IMR-90 (cell line): ENCODE results near the gene CLIC5. TPM values are rescaled to one million over a fixed set of nuclear protein-coding genes. Genes with fewer than 3 reads are reported as not detected.

Source experiments
- ATAC-seq: fragments of 200-7000 bp; cut with Tn5 transposase; 2 replicates; pipeline ENCODE4 v1.9.1; 2020; ENCODE audit warnings: low read depth, mild to moderate bottlenecking, moderate library complexity
- BruUV-seq: library from RNA; stranded (reverse); fragments of 400-500 nt; replicated peaks from 2 replicates; lab custom pipeline; 2021; lab: Mats Ljungman, UMichigan
- CTCF ChIA-PET: fragments of 300-600 bp; formaldehyde crosslinking; extraction: SDS; loops from one replicate; lab custom pipeline; 2021; ENCODE audit warnings: antibody characterized with exemption; lab: Yijun Ruan, JAX
- POLR2A ChIA-PET: fragments of 300-600 bp; sonication (Branson Sonifier 250); formaldehyde crosslinking; loops from one replicate; lab custom pipeline; 2022; ENCODE audit warnings: antibody characterized with exemption; ENCODE audit not compliant: unreplicated experiment; lab: Charles Lee
- DNase-seq: peaks from one replicate; pipeline ENCODE4 v3.0.0; 2013
- H2AFZ ChIP-seq: replicated peaks from 2 replicates; pipeline ENCODE3; 2013; ENCODE audit warnings: low read length, mild to moderate bottlenecking; ENCODE audit not compliant: poor library complexity
- H2AK5ac ChIP-seq: 2 replicates; pipeline ENCODE4 v1.6.1; 2013; ENCODE audit warnings: low read depth, low read length, inconsistent platforms
- H2AK9ac ChIP-seq: replicated peaks from 2 replicates; pipeline ENCODE3; 2013; ENCODE audit warnings: mild to moderate bottlenecking, low read depth, low read length, moderate library complexity; ENCODE audit not compliant: poor library complexity
- H2BK120ac ChIP-seq: 2 replicates; pipeline ENCODE4 v1.6.1; 2013; ENCODE audit warnings: low read depth, low read length, inconsistent platforms
- H2BK15ac ChIP-seq: 3 replicates; pipeline ENCODE4 v1.6.1; 2013; ENCODE audit warnings: low read depth, low read length, inconsistent platforms
- H2BK20ac ChIP-seq: 2 replicates; pipeline ENCODE4 v1.6.1; 2013; ENCODE audit warnings: low read depth, mild to moderate bottlenecking, inconsistent platforms, low read length, moderate library complexity
- H2BK5ac ChIP-seq: 2 replicates; pipeline ENCODE4 v1.6.1; 2013; ENCODE audit warnings: mild to moderate bottlenecking, low read depth, low read length, inconsistent platforms; ENCODE audit not compliant: poor library complexity, severe bottlenecking
- H3K14ac ChIP-seq: replicated peaks from 2 replicates; pipeline ENCODE4 v1.6.1; 2013; ENCODE audit warnings: low read depth, low read length, inconsistent platforms
- H3K18ac ChIP-seq: 2 replicates; pipeline ENCODE4 v1.6.1; 2013; ENCODE audit warnings: low read depth, low read length, control low read depth
- H3K23ac ChIP-seq: 2 replicates; pipeline ENCODE4 v1.6.1; 2013; ENCODE audit warnings: low read depth, low read length, inconsistent platforms
- H3K27ac ChIP-seq: 2 replicates; pipeline ENCODE4 v1.5.1; 2013; ENCODE audit warnings: mild to moderate bottlenecking, control low read depth, low read length; ENCODE audit not compliant: insufficient read depth
- H3K27me3 ChIP-seq: 2 replicates; pipeline ENCODE4 v1.6.1; 2013; ENCODE audit warnings: low read length; ENCODE audit not compliant: control insufficient read depth, insufficient read depth
- H3K36me3 ChIP-seq: 2 replicates; pipeline ENCODE4 v1.6.1; 2013; ENCODE audit warnings: low read length, mixed read lengths; ENCODE audit not compliant: control insufficient read depth, insufficient read depth
- H3K4ac ChIP-seq: 2 replicates; pipeline ENCODE4 v1.6.1; 2013; ENCODE audit warnings: low read depth, low read length, inconsistent platforms
- H3K4me1 ChIP-seq: 2 replicates; pipeline ENCODE4 v1.6.1; 2013; ENCODE audit warnings: low read length, mixed read lengths; ENCODE audit not compliant: control insufficient read depth, insufficient read depth
- H3K4me2 ChIP-seq: 2 replicates; pipeline ENCODE4 v1.6.1; 2013; ENCODE audit warnings: low read depth, mild to moderate bottlenecking, control low read depth, low read length, moderate library complexity
- H3K4me3 ChIP-seq: 2 replicates; pipeline ENCODE4 v1.5.1; 2013; ENCODE audit warnings: low read depth, mild to moderate bottlenecking, control low read depth, low read length, moderate library complexity; ENCODE audit not compliant: insufficient read depth
- H3K56ac ChIP-seq: 2 replicates; pipeline ENCODE4 v1.6.1; 2013; ENCODE audit warnings: low read length, inconsistent platforms; ENCODE audit not compliant: insufficient read depth; ENCODE audit errors: extremely low read depth
- H3K79me1 ChIP-seq, 2 experiments: 2 replicates each; pipeline ENCODE4 v1.6.1; 2013; ENCODE audit warnings: low read length in 2 of 2, inconsistent platforms in 1 of 2, low read depth in 1 of 2
- H3K9ac ChIP-seq: 2 replicates; pipeline ENCODE4 v1.6.1; 2013; ENCODE audit warnings: low read depth, low read length, control low read depth
- H3K9me1 ChIP-seq: 2 replicates; pipeline ENCODE4 v1.6.1; 2013; ENCODE audit warnings: low read length, inconsistent platforms; ENCODE audit not compliant: insufficient read depth
- H3K9me3 ChIP-seq: 2 replicates; pipeline ENCODE4 v1.6.1; 2013; ENCODE audit warnings: low read length; ENCODE audit not compliant: control insufficient read depth, insufficient read depth
- H4K20me1 ChIP-seq: 2 replicates; pipeline ENCODE4 v1.6.1; 2013; ENCODE audit warnings: low read length, inconsistent platforms; ENCODE audit not compliant: insufficient read depth
- H4K5ac ChIP-seq: 2 replicates; pipeline ENCODE4 v1.6.1; 2013; ENCODE audit warnings: mild to moderate bottlenecking, low read depth, low read length, control low read depth
- H4K8ac ChIP-seq, 2 experiments: 2 replicates each; pipeline ENCODE4 v1.6.1; 2013; ENCODE audit warnings: low read depth in 2 of 2, low read length in 2 of 2, control low read depth in 1 of 2, inconsistent platforms in 1 of 2
- H4K91ac ChIP-seq: 2 replicates; pipeline ENCODE4 v1.6.1; 2013; ENCODE audit warnings: low read depth, low read length, inconsistent platforms; ENCODE audit not compliant: insufficient read depth
- BHLHE40 ChIP-seq: fragments of 150-350 bp; IDR thresholded peaks from 2 replicates; pipeline ENCODE4 v1.6.1; 2016; ENCODE audit warnings: mild to moderate bottlenecking, low read depth, low read length
- ELK1 ChIP-seq: fragments of 150-350 bp; IDR thresholded peaks from 2 replicates; pipeline ENCODE4 v1.6.1; 2016; ENCODE audit warnings: low read depth, mild to moderate bottlenecking, low read length, moderate library complexity, borderline replicate concordance
- MAZ ChIP-seq: IDR thresholded peaks from 2 replicates; pipeline ENCODE4 v1.6.1; 2012; ENCODE audit warnings: low read depth, mild to moderate bottlenecking, low read length, improper control_type of control experiment, moderate library complexity, borderline replicate concordance
- MXI1 ChIP-seq: IDR thresholded peaks from 2 replicates; pipeline ENCODE4 v1.6.1; 2012; ENCODE audit warnings: low read depth, mild to moderate bottlenecking, low read length, moderate library complexity, borderline replicate concordance
- NFE2L2 ChIP-seq: fragments of 150-350 bp; IDR thresholded peaks from 2 replicates; pipeline ENCODE4 v1.6.1; 2016; ENCODE audit warnings: low read depth, mild to moderate bottlenecking, low read length
- POLR2A ChIP-seq: IDR thresholded peaks from 2 replicates; pipeline ENCODE4 v1.6.1; 2012; ENCODE audit warnings: mild to moderate bottlenecking, low read depth, low read length
- RAD21 ChIP-seq: IDR thresholded peaks from 2 replicates; pipeline ENCODE4 v1.6.1; 2012; ENCODE audit warnings: low read length, improper control_type of control experiment
- RFX5 ChIP-seq: IDR thresholded peaks from 2 replicates; pipeline ENCODE4 v1.8.0; 2012; ENCODE audit warnings: low read depth, mild to moderate bottlenecking, low read length, moderate library complexity
- SMC3 ChIP-seq: fragments of 150-350 bp; IDR thresholded peaks from 2 replicates; pipeline ENCODE4 v1.6.1; 2016; ENCODE audit warnings: low read depth, mild to moderate bottlenecking, antibody characterized with exemption, low read length, moderate library complexity
- USF2 ChIP-seq: fragments of 150-350 bp; IDR thresholded peaks from 2 replicates; pipeline ENCODE4 v1.6.1; 2017; ENCODE audit warnings: mild to moderate bottlenecking, antibody characterized with exemption, low read length, low read depth
- WGBS, 2 experiments: methylation state at CpG; one replicate each; pipeline versions ENCODE4 v1.1.5 to v1.1.7; 2013; ENCODE audit warnings: missing lambda C conversion rate in 2 of 2; ENCODE audit not compliant: insufficient read length in 1 of 2; ENCODE audit errors: extremely low coverage in 2 of 2; 5-methylcytosine and 5-hydroxymethylcytosine counted together
- dilution Hi-C: fragments of 300-500 bp; cut with HindIII; formaldehyde crosslinking; loops from one replicate; pipeline ENCODE4 v1.14.3; 2018; ENCODE audit warnings: low sequenced_read_pairs; ENCODE audit not compliant: unreplicated experiment
- in situ Hi-C: fragments of 300-500 bp; cut with MboI; formaldehyde crosslinking; loops from 3 replicates; pipeline ENCODE4 v1.14.3; 2019; ENCODE audit warnings: low sequenced_read_pairs, inconsistent platforms, mixed read lengths
- intact Hi-C: fragments of 100-400 bp; cut with micrococcal nuclease; formaldehyde crosslinking; loops from 2 replicates; pipeline ENCODE4 v1.10.0; 2022
- polyA plus RNA-seq, 3 experiments: library from polyadenylated mRNA; depleted of rRNA; stranded (reverse); fragments of >200 nt; gene quantifications; 2 replicates each; pipeline ENCODE4 v1.2.3, GENCODE V29; 2012; ENCODE audit warnings: low replicate concordance in 1 of 3
- total RNA-seq: library from RNA; depleted of rRNA; stranded (reverse); fragments of >200 nt; gene quantifications from 2 replicates; pipeline ENCODE4 v1.2.3, GENCODE V29; 2012

The CLIC5 gene
- total and polyA plus RNA-seq, 2 of the 4 experiments (the other 2 are of a cell fraction): not detected

- no peak for DNase-seq
- no peak overlapping the region for H2BK5ac ChIP-seq
- ATAC-seq: no peak
Measured at GRCh38 chr6:45921691-45922281, 93.9 kb downstream of the CLIC5 start.

More at GRCh38 chr6:45921691-45922281, 93.9 kb downstream of the CLIC5 start:
- Histone ChIP-seq H3K18ac (no peak overlapping the region), H2AK9ac (no peak overlapping the region), H3K27ac (no peak overlapping the region), H3K4ac (no peak overlapping the region), H3K23ac (no peak overlapping the region), H3K9me1 (no peaks in the 10 kb centered on the region; the same call in 1 of the 2 replicates), H3K4me2 (no peak overlapping the region), H3K9ac (no peak overlapping the region), H2BK15ac (no peak overlapping the region), H4K20me1 (no peaks in the 10 kb centered on the region), H3K4me1 (peaks cover 2% of the 10 kb centered on the region; the same call in 1 of the 2 replicates), H2BK120ac (no peak overlapping the region), H3K79me1 (no peaks in the 10 kb centered on the region), H4K5ac (no peak overlapping the region), H3K4me3 (no peak overlapping the region), H2AFZ (no peak overlapping the region), H2AK5ac (no peak overlapping the region), H3K56ac (no peak overlapping the region), H4K8ac (no peak overlapping the region), H3K36me3 (no peaks in the 10 kb centered on the region), H3K9me3 (no peaks in the 10 kb centered on the region), H2BK20ac (no peak overlapping the region), H3K14ac (no peak overlapping the region), H3K27me3 (peaks cover 7% of the 10 kb centered on the region), H4K91ac (no peak overlapping the region)
- ChIA-PET CTCF (interaction anchor here (0.6 to 3.4 kb wide), 9 partner anchors 8 to 1446 kb away, joined by 3 to 18 read pairs (median 5); no protein-coding TSS in a partner anchor), POLR2A (no interaction called here)
- dilution Hi-C loops: no loop called here
- BruUV-seq: no TSS peak
- in situ Hi-C loops: loop anchor here (25.0 kb wide), 2 partner anchors 509 to 1259 kb away; no protein-coding TSS in a partner anchor
- no CpG with 5 or more reads among the region's 6 CpGs for WGBS, 2 experiments
- no peak for TF ChIP-seq POLR2A
- TF ChIP-seq SMC3: no peak
- no peak; the same call in 1 of the 2 replicates for TF ChIP-seq USF2
- no peak for TF ChIP-seq MXI1
- TF ChIP-seq RFX5: no peak
- no peak for TF ChIP-seq NFE2L2
- no peak for TF ChIP-seq BHLHE40
- no peak for TF ChIP-seq MAZ
- no peak for TF ChIP-seq RAD21
- no peak for TF ChIP-seq ELK1
- intact Hi-C loops: loop anchor here (1.0 to 5.0 kb wide), 4 partner anchors 496 to 1329 kb away; no protein-coding TSS in a partner anchor
